Cardiac muscle cell (in vitro differentiated cells and primary cell): ENCODE data around the gene IGFBP4. TPM values are rescaled to one million over a fixed set of nuclear protein-coding genes. Genes with fewer than 3 reads are reported as not detected.

Experiments
- DNase-seq, 2 donors: peaks; one replicate each; pipeline versions ENCODE4 v3.0.0 to v3.0.0-alpha.2; 2010 to 2017; ENCODE audit warnings: low read depth in 1 of 2, low spot score in 1 of 2
- H3K27ac ChIP-seq: fragments of 200-600 bp; sonication (generic); 2 replicates; pipeline ENCODE4 v1.5.1; 2016
- H3K27me3 ChIP-seq: fragments of 200-600 bp; sonication (generic); 2 replicates; pipeline ENCODE4 v1.6.0; 2016; ENCODE audit warnings: control low read depth
- H3K36me3 ChIP-seq: fragments of 200-600 bp; sonication (generic); 2 replicates; pipeline ENCODE4 v1.5.1; 2016; ENCODE audit warnings: control low read depth
- H3K4me1 ChIP-seq: fragments of 200-600 bp; sonication (generic); 2 replicates; pipeline ENCODE4 v1.8.1; 2017; ENCODE audit warnings: low read depth, mild to moderate bottlenecking, mixed run types
- H3K4me3 ChIP-seq: fragments of 200-600 bp; sonication (generic); 2 replicates; pipeline ENCODE4 v1.5.1; 2016; ENCODE audit warnings: mild to moderate bottlenecking
- H3K9me3 ChIP-seq: fragments of 200-600 bp; sonication (generic); 2 replicates; pipeline ENCODE4 v1.5.1; 2017; ENCODE audit warnings: low read depth, mild to moderate bottlenecking, control low read depth
- CTCF ChIP-seq: IDR thresholded peaks from 2 replicates; pipeline ENCODE4 v1.5.1; 2012; ENCODE audit warnings: low read depth, mild to moderate bottlenecking, low read length
- polyA plus RNA-seq: library from polyadenylated mRNA; unstranded; fragments of >200 nt; fragmentation: Nextera tagmentation; extraction: Ambion mirVana; gene quantifications from 2 replicates; pipeline ENCODE4 v1.2.1, GENCODE V29; 2016
- total RNA-seq: library from RNA; depleted of rRNA; stranded (reverse); fragments of >200 nt; gene quantifications from 2 replicates; pipeline ENCODE4 v1.2.3, GENCODE V29; 2016

The IGFBP4 gene
- total and polyA plus RNA-seq, 2 experiments from 2014 or later, result 87.4 to 109 TPM

GRCh38 chr17:40503154-40503553, 59.9 kb downstream of the IGFBP4 start:
- H3K27ac ChIP-seq, result no peak overlapping the region
- no peak for TF ChIP-seq CTCF
- H3K27me3 ChIP-seq, result no peaks in the 10 kb centered on the region
- DNase-seq, result no peak
- no peaks in the 10 kb centered on the region for H3K9me3 ChIP-seq
- no peaks in the 10 kb centered on the region for H3K36me3 ChIP-seq
- no peak overlapping the region for H3K4me3 ChIP-seq
- H3K4me1 ChIP-seq, result peaks cover 4% of the 10 kb centered on the region

GRCh38 chr17:40506786-40507185, 63.5 kb downstream of the IGFBP4 start:
- H3K36me3 ChIP-seq, result no peaks in the 10 kb centered on the region
- no peak for DNase-seq
- no peak overlapping the region for H3K4me3 ChIP-seq
- H3K27me3 ChIP-seq, result no peaks in the 10 kb centered on the region
- no peak for TF ChIP-seq CTCF
- H3K9me3 ChIP-seq, result no peaks in the 10 kb centered on the region
- no peak overlapping the region for H3K27ac ChIP-seq
- peaks cover 4% of the 10 kb centered on the region for H3K4me1 ChIP-seq

Other genes with a start within 250 kb of the IGFBP4 start
- gene WIPF2, start 224.1 kb upstream of the IGFBP4 start, total RNA-seq, result 7.1 and 9.5 TPM in 2 replicates
- gene WIPF2, start 224.1 kb upstream of the IGFBP4 start, polyA plus RNA-seq, result 20.0 and 21.8 TPM in 2 replicates
- 7.7 and 16.1 TPM in 2 replicates for gene CDC6, start 155.6 kb upstream of the IGFBP4 start, total RNA-seq
- gene CDC6, start 155.6 kb upstream of the IGFBP4 start, polyA plus RNA-seq, result 7.2 and 20.1 TPM in 2 replicates
- gene RARA, start 134.3 kb upstream of the IGFBP4 start, total RNA-seq, result 58.9 and 61.3 TPM in 2 replicates
- 33.2 and 43.4 TPM in 2 replicates for gene RARA, start 134.3 kb upstream of the IGFBP4 start, polyA plus RNA-seq
- gene GJD3, start 78.7 kb upstream of the IGFBP4 start, total RNA-seq, result 0.48 and 1.7 TPM in 2 replicates
- 4.6 and 8.6 TPM in 2 replicates for gene GJD3, start 78.7 kb upstream of the IGFBP4 start, polyA plus RNA-seq
- 11.1 and 127 TPM in 2 replicates for gene TOP2A, start 25.6 kb upstream of the IGFBP4 start, total RNA-seq
- 21.7 and 168 TPM in 2 replicates for gene TOP2A, start 25.6 kb upstream of the IGFBP4 start, polyA plus RNA-seq
- gene TNS4, start 58.2 kb downstream of the IGFBP4 start, total RNA-seq, result not detected in 2 replicates
- gene TNS4, start 58.2 kb downstream of the IGFBP4 start, polyA plus RNA-seq, result not detected in 2 replicates
- gene CCR7, start 122.0 kb downstream of the IGFBP4 start, total RNA-seq, result 0.28 TPM in 1 of 2 replicates, not detected in the other
- gene CCR7, start 122.0 kb downstream of the IGFBP4 start, polyA plus RNA-seq, result 0.57 TPM in 1 of 2 replicates, not detected in the other
- 159 and 195 TPM in 2 replicates for gene SMARCE1, start 204.4 kb downstream of the IGFBP4 start, total RNA-seq
- 192 and 244 TPM in 2 replicates for gene SMARCE1, start 204.4 kb downstream of the IGFBP4 start, polyA plus RNA-seq
- 0.25 TPM in 1 of 2 replicates, not detected in the other for gene KRT222, start 221.7 kb downstream of the IGFBP4 start, total RNA-seq
- gene KRT222, start 221.7 kb downstream of the IGFBP4 start, polyA plus RNA-seq, result 0.29 TPM in 1 of 2 replicates, not detected in the other